Left hindlimb (tissue), 1 donor: ENCODE results near the gene HCFC1.
A peak's percentile ranks its signal among the peaks of the same experiment; 100 is the strongest.

Experiments used
- DNase-seq: peaks from one replicate; pipeline ENCODE4 v3.0.0-alpha.2; 2018

The HCFC1 gene

DNA sequence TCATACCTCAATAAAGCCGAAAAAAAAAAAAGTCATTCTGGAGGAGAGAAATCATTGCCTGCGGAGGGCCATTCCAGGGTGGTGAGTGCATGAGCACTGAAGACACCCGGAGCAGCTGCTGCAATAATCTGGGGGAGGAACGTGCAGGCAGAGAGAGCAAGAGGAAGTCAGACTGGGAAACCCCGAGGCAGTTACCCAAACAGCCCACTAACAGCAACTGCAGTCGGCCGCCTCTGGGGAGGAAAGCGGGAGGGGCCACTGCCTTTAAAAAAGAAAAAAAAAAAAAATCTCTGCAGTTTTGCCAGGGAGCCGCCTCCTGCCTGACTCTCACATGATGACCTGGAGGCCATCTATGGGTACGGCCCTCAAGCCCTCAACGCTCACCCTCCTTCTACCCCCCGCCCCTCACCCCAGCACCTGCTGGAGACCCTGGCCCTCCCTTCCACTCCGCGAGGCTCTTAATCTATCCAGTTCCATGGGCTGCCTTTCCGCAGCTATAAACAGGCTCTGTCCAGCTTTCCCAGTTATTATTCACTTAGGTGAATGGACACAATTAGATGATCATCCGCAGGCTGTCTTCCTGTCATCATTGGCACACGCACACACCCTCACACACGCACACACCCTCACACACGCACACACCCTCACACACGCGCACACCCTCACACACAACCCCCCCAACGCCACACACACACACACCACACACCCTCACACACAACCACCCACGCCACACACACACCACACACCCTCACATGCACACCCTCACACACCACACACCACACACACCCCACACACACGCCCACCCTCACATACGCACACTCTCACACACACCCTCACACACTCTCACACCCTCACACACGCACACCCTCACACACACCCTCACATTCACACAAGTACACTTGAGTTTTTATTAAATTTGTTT is 70.5 kb downstream of the HCFC1 start:
- peak; percentile 64 for DNase-seq

- DNase-seq: no peak
These were observed 73.7 kb downstream of the HCFC1 start for GRCh38 chrX:153897899-153898298.
